NB4 (cell line): Measurements from ENCODE around the gene PLCB4.

Experiments used
- MAX ChIP-seq: IDR thresholded peaks from 2 replicates; pipeline ENCODE4 v1.6.1; 2011; ENCODE audit warnings: low read depth, low read length
- POLR2A ChIP-seq: IDR thresholded peaks from 2 replicates; pipeline ENCODE4 v1.6.1; 2011; ENCODE audit warnings: mild to moderate bottlenecking; ENCODE audit not compliant: insufficient read length; ENCODE audit errors: extremely low read depth

- no peak for TF ChIP-seq POLR2A
- TF ChIP-seq MAX, result no peak
Observed at GRCh38 chr20:9338101-9338500, 269.2 kb downstream of the PLCB4 start.
